ENCODE measurements around the gene ARID1B.

DNA sequence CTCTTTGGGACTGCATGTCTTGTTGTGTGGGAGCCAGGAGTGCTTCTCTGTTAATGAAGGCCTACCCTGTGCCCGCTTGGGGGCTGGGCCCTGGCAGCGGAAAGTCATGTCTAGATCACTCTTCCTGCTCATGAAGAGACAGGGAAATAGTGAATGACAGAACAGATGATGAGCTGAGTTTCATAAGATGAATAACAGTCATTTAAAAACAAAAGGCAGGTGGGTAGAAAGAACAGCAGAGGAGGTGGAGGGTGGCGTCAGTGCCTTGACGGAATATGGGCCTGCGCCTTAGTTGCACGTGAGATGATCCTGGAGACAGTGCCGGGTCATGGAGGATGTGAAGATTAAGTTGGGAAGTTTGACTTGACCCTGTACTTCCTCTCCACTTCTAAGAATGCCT is 85.5 kb downstream of the ARID1B start:
- no peak for TF ChIP-seq GATA3 (IDR thresholded peaks at IDR 0.05; ENCODE audit: low read depth, low read length)
- TF ChIP-seq GATA2 (IDR thresholded peaks at IDR 0.05; ENCODE audit: low read depth, low read length): no peak
